Brain microvascular endothelial cell (primary cell): Measurements from ENCODE around the gene TMEM209.
"Not testable (repeated sequence)": the region's sequence is repeated elsewhere in the genome, so short reads cannot be mapped to it uniquely, and the experiment has no call there.

Source experiments
- DNase-seq: peaks from one replicate; pipeline ENCODE4 v3.0.0-alpha.2; 2020
- H3K27ac ChIP-seq: fragments of 250-450 bp; sonication (Bioruptor Pico); 2 replicates; pipeline ENCODE4 v1.5.1; 2020; ENCODE audit warnings: mild to moderate bottlenecking, moderate library complexity
- H3K27me3 ChIP-seq: fragments of 250-450 bp; sonication (Bioruptor Pico); replicated peaks from 2 replicates; pipeline ENCODE4 v1.5.1; 2020; ENCODE audit warnings: mild to moderate bottlenecking
- H3K36me3 ChIP-seq: fragments of 250-450 bp; sonication (Bioruptor Pico); replicated peaks from 2 replicates; pipeline ENCODE4 v1.5.1; 2020; ENCODE audit warnings: mild to moderate bottlenecking
- H3K4me3 ChIP-seq: 2 replicates; pipeline ENCODE4 v1.5.1; 2011; ENCODE audit warnings: low read depth, mild to moderate bottlenecking, control low read depth, low read length, moderate library complexity
- CTCF ChIP-seq: IDR thresholded peaks from 2 replicates; pipeline ENCODE4 v1.5.1; 2011; ENCODE audit warnings: low read depth, mild to moderate bottlenecking, moderate library complexity, low read length, control low read depth, inconsistent platforms; ENCODE audit errors: missing control alignments
- in situ Hi-C: cut with HindIII; loops from 2 replicates; pipeline ENCODE4 v1.10.0; 2017; ENCODE audit warnings: low sequenced_read_pairs, low pct_ligation_motif_present

Gene TMEM209

GRCh38 chr7:130240240-130240639 is 35.0 kb upstream of the TMEM209 start:
- no peak for TF ChIP-seq CTCF
- Histone ChIP-seq H3K27ac (no peak overlapping the region), H3K4me3 (no peak overlapping the region), H3K27me3 (no peaks in the 10 kb centered on the region), H3K36me3 (no peaks in the 10 kb centered on the region)
- DNase-seq = no peak
- in situ Hi-C loops = no loop called here

- in situ Hi-C loops = not testable (repeated sequence)
These were observed 31.2 kb upstream of the TMEM209 start for GRCh38 chr7:130236361-130236760.

GRCh38 chr7:130234078-130234477 is 28.9 kb upstream of the TMEM209 start:
- in situ Hi-C loops = no loop called here
- TF ChIP-seq CTCF = no peak
- DNase-seq = no peak
- no peaks in the 10 kb centered on the region for H3K36me3 ChIP-seq
- no peaks in the 10 kb centered on the region for H3K27me3 ChIP-seq
- H3K27ac ChIP-seq = no peak overlapping the region
- H3K4me3 ChIP-seq = no peak overlapping the region

More at GRCh38 chr7:130236361-130236760, 31.2 kb upstream of the TMEM209 start:
- H3K36me3 ChIP-seq, H3K4me3 ChIP-seq, DNase-seq, H3K27me3 ChIP-seq, H3K27ac ChIP-seq: not testable (repeated sequence)

GRCh38 chr7:130232209-130232608 is 27.0 kb upstream of the TMEM209 start:
- no peak overlapping the region for H3K27ac ChIP-seq
- no peak for DNase-seq
- in situ Hi-C loops = no loop called here

GRCh38 chr7:130231792-130232191 is 26.6 kb upstream of the TMEM209 start:
- no peak for DNase-seq
- TF ChIP-seq CTCF = no peak
- Histone ChIP-seq H3K4me3 (no peak overlapping the region), H3K27ac (no peak overlapping the region), H3K36me3 (no peaks in the 10 kb centered on the region), H3K27me3 (no peaks in the 10 kb centered on the region)
- in situ Hi-C loops = no loop called here

More at GRCh38 chr7:130232209-130232608, 27.0 kb upstream of the TMEM209 start:
- no peaks in the 10 kb centered on the region for H3K36me3 ChIP-seq
- H3K27me3 ChIP-seq = no peaks in the 10 kb centered on the region
- H3K4me3 ChIP-seq = no peak overlapping the region
- TF ChIP-seq CTCF = no peak

GRCh38 chr7:130229981-130230380 is 24.8 kb upstream of the TMEM209 start:
- H3K27ac ChIP-seq, H3K36me3 ChIP-seq, in situ Hi-C loops, H3K27me3 ChIP-seq, DNase-seq, H3K4me3 ChIP-seq: not testable (repeated sequence)

- Histone ChIP-seq H3K27ac (no peak overlapping the region), H3K4me3 (no peak overlapping the region), H3K36me3 (no peaks in the 10 kb centered on the region), H3K27me3 (no peaks in the 10 kb centered on the region)
- no peak for DNase-seq
- TF ChIP-seq CTCF = no peak
- in situ Hi-C loops = no loop called here
These were observed 23.8 kb upstream of the TMEM209 start for GRCh38 chr7:130228840-130229502.
